Activated CD4-positive, alpha-beta memory T cell treated with anti-CD3 and anti-CD28 coated beads, Interleukin-2, amount 10 ng/mL, durations not matched to agents 7 days and 5 days (primary cell): Measurements from ENCODE around the gene GJC2. TPM values are rescaled to one million over a fixed set of nuclear protein-coding genes. Genes with fewer than 3 reads are reported as not detected.
"Not testable (repeated sequence)": the region's sequence is repeated elsewhere in the genome, so short reads cannot be mapped to it uniquely, and the experiment has no call there.

ENCODE experiments used
- CTCF ChIA-PET: fragments of 350-600 bp; sonication (Branson Sonifier 250); formaldehyde crosslinking; loops from one replicate; lab custom pipeline; 2021; ENCODE audit warnings: antibody characterized with exemption, inconsistent platforms; lab: Charles Lee
- POLR2A ChIA-PET: fragments of 350-600 bp; sonication (Branson Sonifier 250); formaldehyde crosslinking; loops from one replicate; lab custom pipeline; 2021; ENCODE audit warnings: antibody characterized with exemption; lab: Charles Lee
- DNase-seq: peaks from one replicate; pipeline ENCODE4 v3.0.0-alpha.2; 2020
- H3K27ac Mint-ChIP-seq: one replicate; pipeline ENCODE4 v1.8.0; 2021; ENCODE audit warnings: mild to moderate bottlenecking, mixed read lengths
- H3K27me3 Mint-ChIP-seq: one replicate; pipeline ENCODE4 v1.8.0; 2021; ENCODE audit warnings: mixed read lengths
- H3K36me3 Mint-ChIP-seq: one replicate; pipeline ENCODE4 v1.8.0; 2021; ENCODE audit warnings: low read depth, mixed read lengths
- H3K4me1 Mint-ChIP-seq: one replicate; pipeline ENCODE4 v1.8.0; 2021; ENCODE audit warnings: mixed read lengths
- H3K4me3 Mint-ChIP-seq: one replicate; pipeline ENCODE4 v1.8.0; 2021; ENCODE audit warnings: mild to moderate bottlenecking, mixed read lengths
- H3K9me3 Mint-ChIP-seq: one replicate; pipeline ENCODE4 v1.8.0; 2021; ENCODE audit warnings: mixed read lengths
- total RNA-seq, 2 experiments: library from RNA; stranded (reverse); gene quantifications; one replicate each; pipeline ENCODE4 v1.2.3, GENCODE V29; 2021

GJC2 gene
- total RNA-seq, 2 experiments from 2014 or later: 0.38 to 0.55 TPM

DNA sequence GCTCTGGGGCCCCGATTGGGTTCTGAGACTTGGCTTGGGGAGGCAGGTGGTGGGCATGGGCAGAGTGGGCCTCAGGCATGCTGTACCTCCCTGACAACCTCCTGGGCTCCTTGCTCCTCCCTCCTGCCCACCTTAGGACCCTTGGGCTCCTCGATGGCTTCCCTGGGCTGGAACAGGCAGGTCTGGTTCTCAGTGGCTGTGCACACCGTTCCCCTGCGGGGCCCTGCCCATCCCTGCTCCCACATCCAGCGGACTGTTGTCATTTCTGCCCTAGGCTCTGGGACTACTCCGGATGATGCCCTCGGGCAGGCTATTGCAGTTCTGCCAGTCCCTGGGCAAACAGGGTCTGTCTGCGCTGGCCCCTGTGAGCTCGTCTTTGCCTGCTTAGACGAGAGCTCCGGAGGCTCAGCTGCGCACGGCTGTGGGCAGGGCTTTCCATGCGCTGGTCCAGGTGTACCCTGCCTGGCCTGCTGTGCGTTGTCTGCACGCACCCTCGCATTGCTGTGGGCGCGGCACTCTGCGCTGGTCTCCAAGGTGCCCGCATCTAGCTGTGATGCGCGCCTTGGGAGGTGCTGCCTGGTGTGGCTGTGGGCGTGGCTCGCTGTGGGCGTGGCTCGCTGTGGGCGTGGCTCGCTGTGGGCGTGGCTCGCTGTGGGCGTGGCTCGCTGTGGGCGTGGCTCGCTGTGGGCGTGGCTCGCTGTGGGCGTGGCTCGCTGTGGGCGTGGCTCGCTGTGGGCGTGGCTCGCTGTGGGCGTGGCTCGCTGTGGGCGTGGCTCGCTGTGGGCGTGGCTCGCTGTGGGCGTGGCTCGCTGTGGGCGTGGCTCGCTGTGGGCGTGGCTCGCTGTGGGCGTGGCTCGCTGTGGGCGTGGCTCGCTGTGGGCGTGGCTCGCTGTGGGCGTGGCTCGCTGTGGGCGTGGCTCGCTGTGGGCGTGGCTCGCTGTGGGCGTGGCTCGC lies 24.1 kb downstream of the GJC2 start:
- DNase-seq: peak; percentile 48
- CTCF ChIA-PET: interaction anchor here (2.0 kb wide), 1 partner anchor 8 kb away, joined by 10 read pairs; the partner anchor contains the start of gene IBA57
- H3K36me3 Mint-ChIP-seq, H3K4me3 Mint-ChIP-seq, H3K27me3 Mint-ChIP-seq, H3K9me3 Mint-ChIP-seq, H3K27ac Mint-ChIP-seq, H3K4me1 Mint-ChIP-seq: not testable (repeated sequence)
- POLR2A ChIA-PET: interaction anchor here (1.9 kb wide), 1 partner anchor 8 kb away, joined by 8 read pairs; the partner anchor contains the start of gene IBA57

DNA sequence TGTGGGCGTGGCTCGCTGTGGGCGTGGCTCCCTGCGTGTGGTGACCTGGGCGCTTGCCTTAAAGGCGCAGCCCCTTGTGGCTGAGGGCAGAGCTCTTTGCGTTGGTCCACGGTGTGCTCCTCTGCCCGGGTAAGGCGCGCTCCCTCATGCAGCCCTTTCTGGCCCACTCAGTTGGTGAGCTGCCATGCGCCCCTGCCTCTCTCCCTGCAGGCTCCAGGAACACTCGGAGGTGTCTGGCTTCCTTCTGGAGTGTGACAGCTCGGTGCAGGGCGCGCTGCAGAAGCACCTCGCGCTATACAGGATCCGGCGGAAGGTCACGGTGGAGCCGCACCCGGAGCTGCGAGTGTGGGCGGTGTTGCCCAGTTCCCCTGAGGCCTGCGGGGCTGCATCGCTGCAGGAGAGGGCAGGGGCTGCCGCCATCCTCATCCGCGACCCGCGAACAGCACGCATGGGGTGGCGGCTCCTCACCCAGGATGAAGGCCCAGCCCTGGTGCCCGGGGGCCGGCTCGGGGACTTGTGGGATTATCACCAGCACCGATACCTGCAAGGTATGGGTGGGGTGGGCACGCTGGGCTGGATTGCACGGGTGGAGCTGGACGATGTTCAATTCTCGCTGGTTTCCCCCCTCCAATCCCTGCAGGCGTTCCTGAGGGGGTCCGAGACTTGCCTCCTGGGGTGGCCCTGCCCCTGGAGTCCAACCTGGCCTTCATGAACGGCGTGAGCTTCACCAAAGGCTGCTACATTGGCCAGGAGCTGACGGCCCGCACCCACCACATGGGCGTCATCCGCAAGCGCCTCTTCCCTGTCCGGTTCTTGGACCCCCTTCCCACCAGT lies 25.0 kb downstream of the GJC2 start:
- H3K4me1 Mint-ChIP-seq: peaks cover 2% of the 10 kb centered on the region
- no peaks in the 10 kb centered on the region for H3K9me3 Mint-ChIP-seq
- peak; percentile 45 for DNase-seq
- H3K36me3 Mint-ChIP-seq: no peaks in the 10 kb centered on the region
- H3K4me3 Mint-ChIP-seq: no peak overlapping the region
- CTCF ChIA-PET: interaction anchor here (2.0 kb wide), 1 partner anchor 9 kb away, joined by 10 read pairs; the partner anchor contains the start of gene IBA57
- H3K27ac Mint-ChIP-seq: no peak overlapping the region
- no peaks in the 10 kb centered on the region for H3K27me3 Mint-ChIP-seq
- POLR2A ChIA-PET: interaction anchor here (0.6 to 1.9 kb wide), 2 partner anchors 9 to 283 kb away, joined by 3 to 8 read pairs; partner anchors contain the start of gene IBA57

DNA sequence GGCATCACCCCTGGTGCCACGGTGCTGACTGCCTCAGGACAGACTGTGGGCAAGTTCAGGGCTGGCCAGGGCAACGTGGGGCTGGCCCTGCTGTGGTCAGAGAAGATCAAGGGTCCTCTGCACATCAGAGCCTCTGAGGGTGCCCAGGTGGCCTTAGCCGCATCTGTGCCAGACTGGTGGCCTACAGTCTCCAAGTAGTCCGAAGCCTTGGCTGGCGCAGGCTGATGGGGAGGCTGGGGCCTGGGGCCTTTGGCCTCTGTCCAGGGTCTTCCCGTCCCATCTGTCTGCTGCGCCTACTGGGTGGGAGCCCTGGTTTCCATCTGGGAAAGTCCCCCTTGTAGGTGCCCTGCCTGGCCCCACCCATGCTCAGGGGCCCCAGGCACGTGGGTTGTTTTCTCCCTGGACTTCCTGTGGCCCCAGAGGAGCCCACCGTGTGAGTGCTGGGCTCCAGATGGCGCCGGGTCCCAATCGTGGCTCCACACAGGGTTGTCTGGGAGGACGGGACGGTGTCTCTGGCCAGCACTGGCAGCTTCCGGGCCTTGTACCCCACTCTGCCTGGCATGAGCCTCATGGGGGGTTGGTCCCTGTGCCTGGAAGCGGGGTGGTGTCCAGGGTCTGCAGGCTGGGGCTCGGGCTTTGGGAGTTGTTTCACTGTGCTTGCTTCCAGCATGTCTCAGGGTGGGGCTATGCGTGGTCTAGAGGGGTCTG lies 25.7 kb downstream of the GJC2 start:
- no peaks in the 10 kb centered on the region for H3K9me3 Mint-ChIP-seq
- ChIA-PET POLR2A (interaction anchor here (1.9 kb wide), 1 partner anchor 10 kb away, joined by 8 read pairs; the partner anchor contains the start of gene IBA57), CTCF (interaction anchor here (0.5 to 2.0 kb wide), 3 partner anchors 10 to 38 kb away, joined by 3 to 10 read pairs (median 3); partner anchors contain the start of gene IBA57)
- H3K27ac Mint-ChIP-seq: no peak overlapping the region
- no peaks in the 10 kb centered on the region for H3K27me3 Mint-ChIP-seq
- no peak overlapping the region for H3K4me3 Mint-ChIP-seq
- peaks cover 4% of the 10 kb centered on the region for H3K4me1 Mint-ChIP-seq
- DNase-seq: no peak
- H3K36me3 Mint-ChIP-seq: no peaks in the 10 kb centered on the region

DNA sequence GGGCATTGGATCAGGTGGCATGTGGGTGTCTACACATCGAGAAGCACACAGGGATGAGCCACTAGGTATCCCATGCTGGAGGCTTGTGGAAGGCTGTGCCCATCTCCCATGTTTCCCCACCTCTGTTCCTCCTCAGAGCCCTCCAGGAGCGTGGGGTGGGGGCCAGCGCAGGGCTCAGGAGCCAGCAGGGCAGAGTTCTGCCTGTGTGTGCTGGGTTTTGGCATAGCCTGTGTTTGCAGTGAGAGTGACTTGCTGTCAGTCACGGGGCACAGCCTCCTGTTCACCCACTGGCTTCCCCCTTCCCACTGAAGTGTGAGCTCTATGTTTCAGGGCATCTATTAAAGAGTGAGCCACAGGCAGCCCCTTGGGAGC lies 26.3 kb downstream of the GJC2 start:
- Mint-ChIP-seq H3K4me3 (no peak overlapping the region), H3K36me3 (no peaks in the 10 kb centered on the region), H3K9me3 (no peaks in the 10 kb centered on the region), H3K27me3 (no peaks in the 10 kb centered on the region), H3K27ac (no peak overlapping the region), H3K4me1 (peaks cover 4% of the 10 kb centered on the region)
- DNase-seq: no peak
- CTCF ChIA-PET: interaction anchor here (0.5 to 1.5 kb wide), 4 partner anchors 9 to 38 kb away, joined by 3 to 8 read pairs (median 4); partner anchors contain the start of gene IBA57
- POLR2A ChIA-PET: interaction anchor here (1.1 kb wide), 1 partner anchor 11 kb away, joined by 3 read pairs; the partner anchor contains the start of gene IBA57

DNA sequence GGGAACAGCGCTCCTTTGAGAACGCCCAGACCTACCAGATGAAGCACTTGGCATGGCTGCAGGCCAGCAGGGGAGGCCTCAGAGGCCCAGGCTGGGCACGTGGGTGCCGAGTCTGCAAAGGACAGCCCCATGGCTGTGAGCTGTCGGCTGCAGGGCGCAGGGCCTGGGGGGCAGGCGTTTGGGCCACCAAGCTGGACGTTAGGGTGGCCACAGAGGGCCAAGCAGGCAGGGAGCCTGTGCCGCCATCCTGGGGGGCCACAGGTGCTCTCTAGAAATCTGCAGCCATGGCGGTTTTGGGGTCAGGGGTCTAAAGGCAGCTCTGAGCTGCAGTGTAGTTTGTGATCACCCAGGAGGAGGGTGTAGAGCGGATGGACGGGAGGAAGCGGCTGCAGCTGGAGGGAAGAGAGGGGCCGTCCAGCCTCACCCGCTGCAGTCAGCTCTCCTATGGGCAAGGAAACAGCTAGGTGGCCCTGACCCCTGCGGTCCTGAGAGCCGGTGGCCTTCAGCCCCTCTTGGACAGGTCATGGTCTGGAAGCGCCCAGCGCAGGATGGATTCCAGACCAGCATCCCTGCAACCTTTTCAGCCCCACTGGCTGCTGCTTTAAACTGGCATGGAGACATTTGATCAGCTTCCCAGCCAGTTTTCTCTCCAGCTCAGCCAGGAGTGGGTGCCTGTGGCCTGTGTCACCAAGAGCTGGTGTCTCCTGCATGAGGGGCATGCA lies 26.9 kb downstream of the GJC2 start:
- ChIA-PET CTCF (interaction anchor here (1.0 to 1.5 kb wide), 3 partner anchors 10 to 11 kb away, joined by 3 to 8 read pairs (median 4); partner anchors contain the start of gene IBA57), POLR2A (interaction anchor here (1.1 kb wide), 1 partner anchor 11 kb away, joined by 3 read pairs; the partner anchor contains the start of gene IBA57)
- DNase-seq: no peak
- Mint-ChIP-seq H3K9me3 (no peaks in the 10 kb centered on the region), H3K27ac (no peak overlapping the region), H3K27me3 (no peaks in the 10 kb centered on the region), H3K36me3 (no peaks in the 10 kb centered on the region), H3K4me1 (peaks cover 4% of the 10 kb centered on the region), H3K4me3 (no peak overlapping the region)

DNA sequence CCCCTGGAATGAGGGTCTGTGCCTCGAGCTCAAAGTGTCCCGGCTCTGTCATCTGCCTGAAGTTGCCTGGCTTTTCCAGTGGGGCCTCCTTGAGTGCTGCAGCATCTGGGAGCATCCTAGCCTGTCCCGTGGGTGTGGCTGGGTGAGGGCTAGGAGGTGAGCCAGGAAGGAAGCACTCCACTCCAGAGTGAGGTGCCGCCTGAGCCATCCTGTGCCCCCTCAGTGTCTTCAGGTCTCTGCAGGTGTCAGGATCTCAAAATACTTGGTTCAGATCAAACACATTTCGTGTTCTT lies 27.4 kb downstream of the GJC2 start:
- Mint-ChIP-seq H3K4me3 (no peak overlapping the region), H3K27ac (no peak overlapping the region), H3K27me3 (no peaks in the 10 kb centered on the region), H3K36me3 (no peaks in the 10 kb centered on the region), H3K9me3 (no peaks in the 10 kb centered on the region), H3K4me1 (peaks cover 4% of the 10 kb centered on the region)
- ChIA-PET POLR2A (interaction anchor here (1.1 kb wide), 1 partner anchor 12 kb away, joined by 3 read pairs; the partner anchor contains the start of gene IBA57), CTCF (interaction anchor here (0.7 to 1.5 kb wide), 3 partner anchors 10 to 218 kb away, joined by 4 to 8 read pairs (median 5); partner anchors contain the start of gene IBA57)
- DNase-seq: no peak

DNA sequence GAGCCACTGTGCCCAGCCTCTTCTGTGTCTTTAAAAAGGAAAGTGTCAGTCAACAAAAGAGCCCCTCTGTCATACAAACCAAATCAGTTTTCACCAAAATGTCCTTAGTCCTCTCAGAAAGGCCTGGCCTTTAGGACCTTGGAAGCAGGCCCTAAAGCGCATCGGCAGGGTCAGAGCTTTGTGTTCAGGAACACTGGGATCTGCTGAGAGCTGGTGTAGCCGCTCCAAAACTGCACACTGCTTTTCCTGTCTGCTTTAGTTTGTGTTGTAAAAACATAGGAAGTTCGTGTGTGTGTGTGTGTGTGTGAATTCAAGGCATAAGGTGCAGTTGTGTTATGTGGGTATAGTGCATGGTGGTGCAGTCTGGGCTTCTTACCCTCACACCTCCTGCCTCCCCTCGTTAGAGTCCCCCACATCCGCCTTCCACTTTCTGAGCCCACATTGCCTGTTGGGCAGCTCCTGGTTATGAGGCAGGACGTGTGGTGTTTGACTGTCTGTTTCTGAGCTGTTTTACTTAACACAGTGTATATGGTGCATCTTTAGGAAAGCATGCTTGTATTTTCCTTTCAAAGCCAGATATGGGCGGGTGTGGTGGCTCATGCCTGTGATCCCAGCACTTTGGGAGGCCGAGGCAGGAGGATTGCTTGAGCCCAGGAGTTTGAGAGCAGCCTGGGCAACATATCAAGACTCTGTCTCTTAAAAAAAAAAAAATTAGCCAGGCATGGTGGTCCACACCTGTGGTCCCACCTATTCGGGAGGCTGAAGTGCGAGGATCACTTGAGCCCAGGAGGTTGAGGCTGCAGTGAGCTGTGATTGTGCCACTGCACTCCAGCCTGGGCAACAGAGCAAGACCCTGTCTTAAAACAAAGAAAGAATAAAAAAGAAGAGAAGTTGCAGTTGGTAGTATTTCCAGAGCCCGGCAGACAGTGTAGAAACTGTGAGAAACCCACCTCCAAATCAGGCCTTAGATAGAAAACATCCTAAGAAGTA lies 28.3 kb downstream of the GJC2 start:
- no peak for DNase-seq
- Mint-ChIP-seq H3K4me1 (peaks cover 2% of the 10 kb centered on the region), H3K36me3 (no peaks in the 10 kb centered on the region), H3K27me3 (no peaks in the 10 kb centered on the region), H3K4me3 (no peak overlapping the region), H3K9me3 (no peaks in the 10 kb centered on the region), H3K27ac (no peak overlapping the region)
- POLR2A ChIA-PET: no interaction called here
- CTCF ChIA-PET: interaction anchor here (0.7 to 1.9 kb wide), 2 partner anchors 13 to 219 kb away, joined by 4 to 5 read pairs; no protein-coding TSS in a partner anchor

DNA sequence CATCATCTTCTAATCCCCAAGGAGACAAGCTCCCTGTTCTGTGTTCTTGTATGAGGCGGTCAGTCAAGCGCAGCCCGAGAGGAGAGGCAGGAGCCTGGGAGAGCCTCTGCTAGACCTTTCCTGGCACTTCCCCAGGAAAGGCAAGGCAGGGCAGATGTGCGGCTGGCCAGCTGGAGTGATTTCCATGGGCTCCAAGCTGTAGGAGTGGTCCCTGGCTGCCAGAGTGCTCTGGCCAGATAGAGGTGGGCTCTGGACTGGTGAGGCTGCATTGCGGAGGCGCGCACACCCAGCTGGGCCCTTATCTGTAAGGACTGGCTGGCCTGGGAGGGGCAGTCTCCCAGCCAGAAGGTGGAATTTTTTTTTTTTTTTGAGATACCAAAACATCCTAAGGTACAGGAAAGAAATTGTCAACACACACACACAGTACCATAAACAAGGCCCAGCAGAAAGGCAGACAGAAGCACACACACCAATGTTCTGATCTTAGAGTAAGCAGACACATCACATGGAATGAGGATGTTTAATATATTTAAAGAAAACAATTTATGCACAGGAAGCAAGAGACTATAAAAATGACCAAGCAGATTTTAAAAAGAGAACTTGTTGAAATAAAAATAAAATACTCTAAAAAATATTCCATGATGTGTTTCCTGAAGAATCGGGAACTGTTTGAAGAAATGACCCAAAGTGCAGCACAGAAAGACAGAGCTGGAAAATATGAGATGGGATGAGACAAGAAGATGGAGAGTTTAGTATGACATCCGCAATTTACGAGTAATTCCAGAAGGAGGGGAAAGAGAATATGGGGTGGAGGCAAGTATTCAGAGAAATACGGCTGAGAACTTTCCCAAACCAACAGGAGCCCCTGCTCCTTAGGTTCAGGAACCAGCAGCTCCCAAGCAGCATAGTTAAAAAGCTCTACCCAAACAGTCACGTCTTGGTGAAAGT lies 29.3 kb downstream of the GJC2 start:
- H3K27ac Mint-ChIP-seq: no peak overlapping the region
- no peaks in the 10 kb centered on the region for H3K9me3 Mint-ChIP-seq
- CTCF ChIA-PET: interaction anchor here (0.6 to 1.9 kb wide), 4 partner anchors 12 to 1811 kb away, joined by 3 to 4 read pairs (median 3); no protein-coding TSS in a partner anchor

DNA sequence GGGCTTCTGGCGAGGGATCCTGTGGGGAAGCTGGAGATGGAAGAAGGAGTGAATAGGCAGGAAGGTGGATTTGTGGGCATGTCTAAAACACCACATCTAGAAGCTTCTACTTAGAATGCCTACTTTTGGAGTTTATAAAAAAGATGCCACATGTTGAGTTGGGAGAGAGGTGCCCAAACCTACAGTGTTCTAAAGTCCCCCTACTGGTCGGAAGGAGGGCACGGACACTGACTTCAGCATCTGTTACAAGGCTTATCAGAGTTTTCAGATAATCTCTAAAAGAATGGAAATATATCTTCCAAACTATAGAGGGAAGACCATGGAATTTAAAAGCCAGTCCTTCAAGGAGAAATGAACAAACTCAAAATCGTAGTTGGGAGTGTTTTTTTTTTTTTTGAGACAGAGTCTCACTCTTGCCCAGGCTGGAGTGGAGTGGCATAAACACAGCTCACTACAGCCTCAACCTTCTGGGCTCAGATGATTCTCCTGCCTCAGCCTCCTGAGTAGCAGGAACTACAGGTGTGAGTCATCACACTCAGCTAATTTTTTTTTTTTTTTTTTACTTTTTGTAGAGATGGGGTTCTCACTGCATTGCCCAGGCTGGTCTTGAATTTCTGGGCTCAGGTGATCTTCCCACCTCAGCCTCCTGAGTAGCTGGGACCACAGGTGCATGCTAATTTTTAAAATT lies 30.7 kb downstream of the GJC2 start:
- Mint-ChIP-seq H3K9me3 (no peaks in the 10 kb centered on the region), H3K27ac (no peak overlapping the region), H3K4me1 (peaks cover 5% of the 10 kb centered on the region), H3K4me3 (no peak overlapping the region), H3K36me3 (no peaks in the 10 kb centered on the region), H3K27me3 (no peaks in the 10 kb centered on the region)
- no peak for DNase-seq
- POLR2A ChIA-PET: interaction anchor here (1.0 kb wide), 1 partner anchor 15 kb away, joined by 3 read pairs; the partner anchor contains the start of gene IBA57
- CTCF ChIA-PET: interaction anchor here (0.6 to 1.3 kb wide), 10 partner anchors 8 to 169 kb away, joined by 3 to 6 read pairs (median 4); no protein-coding TSS in a partner anchor

More for the DNA sequence above, 29.3 kb downstream of the GJC2 start:
- Mint-ChIP-seq H3K4me1 (peaks cover 2% of the 10 kb centered on the region), H3K4me3 (no peak overlapping the region), H3K36me3 (no peaks in the 10 kb centered on the region), H3K27me3 (no peaks in the 10 kb centered on the region)
- POLR2A ChIA-PET: interaction anchor here (1.1 kb wide), 1 partner anchor 13 kb away, joined by 4 read pairs; the partner anchor contains the start of gene IBA57
- no peak for DNase-seq
